SK-N-SH treated with all-trans-retinoic acid at 6 μM for 48 hours (cell line): ENCODE measurements around the gene ABI1.

ENCODE experiments used
- CREB5 ChIP-seq: fragments of 250-450 bp; sonication (Bioruptor Pico); IDR thresholded peaks from 2 replicates; pipeline ENCODE4 v1.5.1; 2020; ENCODE audit warnings: low read depth, mild to moderate bottlenecking, moderate library complexity
- CSDC2 ChIP-seq: fragments of 250-450 bp; sonication (Bioruptor Pico); IDR thresholded peaks from 2 replicates; pipeline ENCODE4 v1.5.0; 2020; ENCODE audit warnings: mild to moderate bottlenecking, moderate library complexity
- ESRRG ChIP-seq: fragments of 250-450 bp; sonication (Bioruptor Pico); IDR thresholded peaks from 2 replicates; pipeline ENCODE4 v1.6.1; 2021; ENCODE audit warnings: mild to moderate bottlenecking
- ZC3H10 ChIP-seq: fragments of 250-450 bp; sonication (Bioruptor Pico); IDR thresholded peaks from 2 replicates; pipeline ENCODE4 v1.5.1; 2021; ENCODE audit warnings: mild to moderate bottlenecking, moderate library complexity
- ZFP3 ChIP-seq: fragments of 250-450 bp; sonication (Bioruptor Pico); IDR thresholded peaks from 2 replicates; pipeline ENCODE4 v1.5.0; 2020; ENCODE audit warnings: mild to moderate bottlenecking, moderate library complexity
- ZNF565 ChIP-seq: fragments of 450-650 bp; formaldehyde crosslinking; conservative IDR thresholded peaks from 2 replicates; pipeline ENCODE4 v1.5.0; 2020; ENCODE audit warnings: low read depth, mild to moderate bottlenecking, moderate library complexity

- TF ChIP-seq CREB5, result no peak
- no peak for TF ChIP-seq CSDC2 (CRISPR knock-in tag)
- no peak for TF ChIP-seq ZFP3 (CRISPR knock-in tag)
- TF ChIP-seq ESRRG (CRISPR knock-in tag), result no peak
- no peak for TF ChIP-seq ZC3H10 (CRISPR knock-in tag)
- TF ChIP-seq ZNF565 (CRISPR knock-in tag), result no peak
These were observed 49.0 kb upstream of the ABI1 start for GRCh38 chr10:26909753-26910152.
